Heart left ventricle (tissue), 16 donors: ENCODE data around the gene DNAI1. TPM values are rescaled to one million over a fixed set of nuclear protein-coding genes. Genes with fewer than 3 reads are reported as not detected.

Experiments used
- ATAC-seq, 4 donors: fragments of 200-7000 bp; cut with Tn5 transposase; one replicate each; pipeline ENCODE4 v1.9.1; 2020 to 2022; ENCODE audit warnings: moderate library complexity in 4 of 4, mild to moderate bottlenecking in 3 of 4, moderate number of reproducible peaks in 1 of 4
- DNase-seq, 5 donors: peaks; one replicate each; pipeline ENCODE4 v3.0.0-alpha.2; 2020
- H3K27ac ChIP-seq, 12 donors: fragments of 200-600 bp; sonication (generic) in 4 of 12; one replicate each; pipeline versions ENCODE4 v1.5.0 to v1.8.0; 2016 to 2022; ENCODE audit warnings: mild to moderate bottlenecking in 2 of 12
- H3K27me3 ChIP-seq, 9 donors: fragments of 200-600 bp; sonication (generic) in 2 of 9; one replicate each; pipeline versions ENCODE4 v1.5.1 to v1.8.0; 2016 to 2022; ENCODE audit warnings: mild to moderate bottlenecking in 3 of 9
- H3K36me3 ChIP-seq, 9 donors: fragments of 200-600 bp; sonication (generic) in 2 of 9; one replicate each; pipeline versions ENCODE4 v1.5.0 to v1.8.0; 2018 to 2022; ENCODE audit warnings: mild to moderate bottlenecking in 2 of 9
- H3K4me1 ChIP-seq, 12 donors: fragments of 200-600 bp; sonication (generic) in 4 of 12; one replicate each; pipeline versions ENCODE4 v1.5.0 to v1.8.0; 2016 to 2022; ENCODE audit warnings: mild to moderate bottlenecking in 3 of 12
- H3K4me3 ChIP-seq, 12 donors: fragments of 200-600 bp; sonication (generic) in 4 of 12; one replicate each; pipeline versions ENCODE4 v1.5.0 to v1.8.0; 2017 to 2022; ENCODE audit warnings: mild to moderate bottlenecking in 9 of 12, moderate library complexity in 4 of 12
- H3K9me3 ChIP-seq, 12 donors: fragments of 200-600 bp; sonication (generic) in 4 of 12; one replicate each; pipeline versions ENCODE4 v1.5.0 to v1.8.0; 2016 to 2022; ENCODE audit warnings: mild to moderate bottlenecking in 1 of 12
- CTCF ChIP-seq, 12 donors: fragments of 200-600 bp; sonication (generic) in 4 of 12; IDR thresholded peaks; one replicate each; pipeline versions ENCODE4 v1.5.0 to v1.8.0; 2018 to 2022; ENCODE audit warnings: antibody characterized with exemption in 12 of 12, mild to moderate bottlenecking in 5 of 12
- POLR2A ChIP-seq, 2 donors: fragments of 450-650 bp; IDR thresholded peaks; one replicate each; pipeline ENCODE4 v1.6.1; 2017; ENCODE audit warnings: antibody characterized with exemption in 2 of 2, mild to moderate bottlenecking in 2 of 2, moderate library complexity in 2 of 2
- WGBS, 4 donors: extraction: QIAGEN DNeasy Blood & Tissue Kit in 2 of 4; methylation state at CpG; one replicate each; pipeline versions ENCODE4 v1.1.5 to v1.1.7; 2013 to 2018; 5-methylcytosine and 5-hydroxymethylcytosine counted together
- intact Hi-C, 10 donors: fragments of 100-400 bp; cut with DNase I; formaldehyde crosslinking; loops; one replicate each; pipeline versions ENCODE4 v1.11.1 to v1.14.2; 2022
- polyA plus RNA-seq, 2 donors: library from polyadenylated mRNA; stranded (reverse); fragments of 200-250 nt; gene quantifications; one replicate each; pipeline ENCODE4 v1.2.3, GENCODE V29; 2013
- total RNA-seq, 9 donors: library from RNA; depleted of rRNA in 2 of 9; stranded (reverse); fragments of >200 nt in 2 of 9; fragmentation: NEBNext Ultra II Directional in 3 of 9; extraction: Animal tissue kit (Norgen Biotek cat#: 25700) in 3 of 9; gene quantifications; one replicate each; pipeline versions ENCODE4 v1.1.0 to v1.2.4, GENCODE V29; 2016 to 2023
- donor health status: ischemic (EF 13 %, LVEDD 7.1; RV severe dilation, severe dysfunction).
- donor health status: healthy with polysubstance abuse.
- donor health status: DM: no; HTN: yes; CAD: no.
- donor health status: DM: no; HTN: no; CAD: no.
- donor health status: ischemic (EF 25% LVEDD 6.9; RV normal size, moderate dysfunction).
- donor health status: ischemic (EF 25% LVEDD 5.7; RV mildly dilated, moderate dysfunction).
- donor health status: healthy.
- donor health status: DM: yes; HTN: yes; CAD: no.
- donor health status: ischemic (EF 35%, LVEDD 5.7; RV mildly dilated, moderate dysfunction).
- donor health status: nonischemic (EF 11% LVEDD 7.7; RV severe dilation, severe dysfunction).
- donor health status: DM: yes; HTN: yes; CAD: no.
- donor health status: PGD.
- donor health status: ischemic (EF 29% LVEDD 5.4; RV normal size, mild dysfunction).
- donor health status: nonischemic (EF 23%, LVEDD 6.1; RV moderate dilation, normal function).

The DNAI1 gene
- total and polyA plus RNA-seq, 11 donors, result 0.36 to 0.86 (median 0.43) TPM; not detected in 8

GRCh38 chr9:34515959-34516358 is 57.4 kb downstream of the DNAI1 start:
- Histone ChIP-seq H3K36me3 (no peaks in the 10 kb centered on the region), H3K9me3 (no peaks in the 10 kb centered on the region), H3K27ac (no peak overlapping the region), H3K27me3 (no peaks in the 10 kb centered on the region), H3K4me3 (no peak overlapping the region), H3K4me1 (peaks cover 0 to 9% (median 0%) of the 10 kb centered on the region in 12 donors)
- intact Hi-C loops, result no loop called here
- WGBS, 4 donors, result 85 to 91% (median 88%) methylated on average over 3 of the region's 3 CpGs
- no peak for TF ChIP-seq POLR2A (IDR thresholded peaks at IDR 0.05)
- no peak for TF ChIP-seq CTCF (IDR thresholded peaks at IDR 0.05)
- ATAC-seq (no peak), DNase-seq (no peak)

GRCh38 chr9:34517185-34517584 is 58.6 kb downstream of the DNAI1 start:
- no peak for DNase-seq
- TF ChIP-seq POLR2A (IDR thresholded peaks at IDR 0.05) (no peak), CTCF (IDR thresholded peaks at IDR 0.05) (no peak)
- intact Hi-C loops, result no loop called here
- H3K9me3 ChIP-seq, result no peaks in the 10 kb centered on the region
- peaks cover 0 to 9% (median 0%) of the 10 kb centered on the region in 12 donors for H3K4me1 ChIP-seq
- H3K4me3 ChIP-seq, result no peak overlapping the region
- no peaks in the 10 kb centered on the region for H3K27me3 ChIP-seq
- ATAC-seq, result no peak
- H3K27ac ChIP-seq, result no peak overlapping the region
- 88 to 91% (median 89%) methylated on average over 7 of the region's 7 CpGs for WGBS, 4 donors
- H3K36me3 ChIP-seq, result no peaks in the 10 kb centered on the region

- WGBS, 4 donors, result 73 to 89% (median 86%) methylated on average over 6 of the region's 6 CpGs
- intact Hi-C loops, result no loop called here
- Histone ChIP-seq H3K9me3 (no peaks in the 10 kb centered on the region), H3K36me3 (no peaks in the 10 kb centered on the region), H3K27ac (no peak overlapping the region), H3K27me3 (no peaks in the 10 kb centered on the region), H3K4me3 (no peak overlapping the region), H3K4me1 (peaks cover 0 to 10% (median 3%) of the 10 kb centered on the region in 12 donors)
- no peak for TF ChIP-seq POLR2A (IDR thresholded peaks at IDR 0.05)
- no peak for TF ChIP-seq CTCF (IDR thresholded peaks at IDR 0.05)
- no peak for ATAC-seq
- no peak for DNase-seq
These were observed 59.6 kb downstream of the DNAI1 start for GRCh38 chr9:34518110-34518616.

GRCh38 chr9:34518896-34519295 is 60.3 kb downstream of the DNAI1 start:
- Histone ChIP-seq H3K36me3 (no peaks in the 10 kb centered on the region), H3K9me3 (no peaks in the 10 kb centered on the region), H3K27ac (no peak overlapping the region), H3K27me3 (no peaks in the 10 kb centered on the region), H3K4me3 (no peak overlapping the region), H3K4me1 (peaks cover 0 to 15% (median 4%) of the 10 kb centered on the region in 12 donors)
- ATAC-seq (no peak), DNase-seq (no peak)
- intact Hi-C loops, result no loop called here
- WGBS, 4 donors, result 80 to 98% (median 85%) methylated on average over 2 of the region's 2 CpGs
- TF ChIP-seq CTCF (IDR thresholded peaks at IDR 0.05) (no peak), POLR2A (IDR thresholded peaks at IDR 0.05) (no peak)
